GM12878 (cell line): ENCODE results near the gene IGSF11. TPM values are rescaled to one million over a fixed set of nuclear protein-coding genes. Genes with fewer than 3 reads are reported as not detected.

Source experiments
- ATAC-seq: fragments of 200-7000 bp; cut with Tn5 transposase; 3 replicates; pipeline ENCODE4 v1.9.1; 2020; ENCODE audit warnings: mild to moderate bottlenecking, moderate library complexity
- BruUV-seq: library from RNA; stranded (reverse); fragments of 400-500 nt; replicated peaks from 2 replicates; lab custom pipeline; 2021; lab: Mats Ljungman, UMichigan
- CTCF ChIA-PET: fragments of 300-600 bp; sonication (Branson Sonifier 250); formaldehyde crosslinking; extraction: SDS; loops from one replicate; lab custom pipeline; 2021; ENCODE audit warnings: inconsistent platforms; lab: Yijun Ruan, JAX
- POLR2A ChIA-PET: fragments of 350-600 bp; formaldehyde crosslinking; extraction: SDS; loops from one replicate; lab custom pipeline; 2021; ENCODE audit warnings: inconsistent platforms; lab: Charles Lee
- RAD21 ChIA-PET: fragments of 300-600 bp; sonication (Branson Sonifier 250); formaldehyde crosslinking; loops from one replicate; lab custom pipeline; 2023; ENCODE audit warnings: antibody characterized with exemption; ENCODE audit not compliant: unreplicated experiment; lab: Charles Lee
- SMC1A ChIA-PET: fragments of 300-600 bp; sonication (Branson Sonifier 250); formaldehyde crosslinking; loops from one replicate; lab custom pipeline; 2023; ENCODE audit not compliant: unreplicated experiment, uncharacterized antibody; lab: Charles Lee
- DNase-seq: peaks from one replicate; pipeline ENCODE4 v3.0.0-alpha.2; 2011; ENCODE audit warnings: low read depth, low spot score
- FAIRE-seq: peaks from 3 replicates; lab custom pipeline; 2011; peaks lifted over from hg19 to GRCh38; lab: Jason Lieb, UNC
- H2AFZ ChIP-seq: 2 replicates; pipeline ENCODE4 v1.6.0; 2011; ENCODE audit warnings: low read depth, low read length, control low read depth; ENCODE audit not compliant: control insufficient read depth
- H3K27ac ChIP-seq: 2 replicates; pipeline ENCODE4 v1.5.1; 2011; ENCODE audit warnings: control low read depth; ENCODE audit not compliant: control insufficient read depth, insufficient read depth
- H3K27me3 ChIP-seq, 2 experiments: replicated peaks in 1 of 2; 2 replicates each; pipeline versions ENCODE4 v1.6.0 to v1.6.1; 2011; ENCODE audit warnings: low read length in 1 of 2; ENCODE audit not compliant: control insufficient read depth in 2 of 2, insufficient read depth in 2 of 2
- H3K36me3 ChIP-seq, 2 experiments: 2 replicates each; pipeline ENCODE4 v1.5.1; 2011; ENCODE audit warnings: low read length in 1 of 2; ENCODE audit not compliant: control insufficient read depth in 2 of 2, insufficient read depth in 2 of 2
- H3K4me1 ChIP-seq: 2 replicates; pipeline ENCODE4 v1.6.1; 2011; ENCODE audit warnings: mild to moderate bottlenecking, low read length, moderate library complexity, mixed read lengths; ENCODE audit not compliant: control insufficient read depth, insufficient read depth
- H3K4me2 ChIP-seq: 2 replicates; pipeline ENCODE4 v1.6.0; 2011; ENCODE audit warnings: control low read depth; ENCODE audit not compliant: control insufficient read depth, insufficient read depth
- H3K4me3 ChIP-seq: fragments of 200-600 bp; sonication (generic); 2 replicates; pipeline ENCODE4 v1.5.1; 2016
- H3K79me2 ChIP-seq: 2 replicates; pipeline ENCODE4 v1.6.0; 2011; ENCODE audit warnings: low read length; ENCODE audit not compliant: control insufficient read depth, insufficient read depth
- H3K9ac ChIP-seq: 2 replicates; pipeline ENCODE4 v1.8.0; 2011; ENCODE audit warnings: low read length, control low read depth, mixed read lengths; ENCODE audit not compliant: control insufficient read depth, insufficient read depth
- H3K9me3 ChIP-seq: replicated peaks from 3 replicates; pipeline ENCODE4 v1.5.1; 2011; ENCODE audit warnings: mild to moderate bottlenecking, low read length; ENCODE audit not compliant: control insufficient read depth, insufficient read depth
- H4K20me1 ChIP-seq: 2 replicates; pipeline ENCODE4 v1.6.0; 2011; ENCODE audit not compliant: control insufficient read depth, insufficient read depth
- ATF7 ChIP-seq: fragments of 450-650 bp; IDR thresholded peaks from 2 replicates; pipeline ENCODE4 v1.6.1; 2016; ENCODE audit warnings: low read depth, mild to moderate bottlenecking
- BHLHE40 ChIP-seq, 2 experiments: fragments of 450-650 bp in 1 of 2; IDR thresholded peaks; 2 replicates each; pipeline ENCODE4 v1.6.1; 2011 to 2017; ENCODE audit warnings: low read depth in 2 of 2, borderline replicate concordance in 1 of 2, improper control_type of control experiment in 1 of 2, low read length in 1 of 2, mild to moderate bottlenecking in 1 of 2
- SIX5 ChIP-seq: IDR thresholded peaks from 2 replicates; pipeline ENCODE4 v1.6.1; 2011; ENCODE audit warnings: mild to moderate bottlenecking, low read depth, low read length, moderate library complexity; ENCODE audit not compliant: severe bottlenecking
- SMAD5 ChIP-seq: IDR thresholded peaks from 2 replicates; pipeline ENCODE4 v1.6.1; 2016; ENCODE audit warnings: antibody characterized with exemption, low read depth
- SMC3 ChIP-seq: IDR thresholded peaks from 2 replicates; pipeline ENCODE4 v1.6.1; 2011; ENCODE audit warnings: low read length, improper control_type of control experiment, borderline replicate concordance
- TCF3 ChIP-seq: IDR thresholded peaks from 2 replicates; pipeline ENCODE4 v1.6.1; 2012; ENCODE audit warnings: low read depth, mild to moderate bottlenecking, low read length, borderline replicate concordance; ENCODE audit not compliant: insufficient read depth
- WGBS: methylation state at CpG from one replicate; pipeline ENCODE4 v1.1.6; 2016; ENCODE audit warnings: low lambda C conversion rate; ENCODE audit not compliant: insufficient replicate concordance, insufficient coverage; ENCODE audit errors: missing lambda C conversion rate; 5-methylcytosine and 5-hydroxymethylcytosine counted together
- in situ Hi-C: fragments of 300-500 bp; cut with MboI; formaldehyde crosslinking; loops from 9 replicates; pipeline ENCODE4 v1.14.3; 2018; ENCODE audit warnings: mixed read lengths
- intact Hi-C: fragments of 100-400 bp; cut with micrococcal nuclease; formaldehyde crosslinking; loops from one replicate; pipeline ENCODE4 v1.14.2; 2022; ENCODE audit not compliant: unreplicated experiment
- polyA plus RNA-seq, 11 experiments: library from polyadenylated mRNA; depleted of rRNA in 4 of 11; unstranded in 6 of 11; stranded (reverse) in 5 of 11; fragments of >200 nt; fragmentation: Nextera tagmentation in 4 of 11; fragmentation: Illumina TruSeq in 1 of 11; extraction: Ambion mirVana in 4 of 11; extraction: Trizol in 1 of 11; gene quantifications; 1 replicate in 1 of 11; 2 replicates in 10 of 11; pipeline versions ENCODE4 v1.2.1 to v1.2.3, GENCODE V29; 2011 to 2016; ENCODE audit warnings: inconsistent platforms in 2 of 11, missing spikeins in 2 of 11, low read depth in 1 of 11
- total RNA-seq, 4 experiments: library from RNA; depleted of rRNA in 3 of 4; stranded (reverse); fragments of >200 nt in 3 of 4; fragmentation: Illumina TruSeq in 1 of 4; extraction: Trizol in 1 of 4; gene quantifications; 2 replicates each; pipeline versions ENCODE4 v1.2.1 to v1.2.3, GENCODE V29; 2013 to 2021

IGSF11 gene
- total and polyA plus RNA-seq, 10 of the 15 experiments (the other 5 are each of a cell fraction or from before 2014, with no cell fraction given), result 0.03 TPM; not detected in 9

DNA sequence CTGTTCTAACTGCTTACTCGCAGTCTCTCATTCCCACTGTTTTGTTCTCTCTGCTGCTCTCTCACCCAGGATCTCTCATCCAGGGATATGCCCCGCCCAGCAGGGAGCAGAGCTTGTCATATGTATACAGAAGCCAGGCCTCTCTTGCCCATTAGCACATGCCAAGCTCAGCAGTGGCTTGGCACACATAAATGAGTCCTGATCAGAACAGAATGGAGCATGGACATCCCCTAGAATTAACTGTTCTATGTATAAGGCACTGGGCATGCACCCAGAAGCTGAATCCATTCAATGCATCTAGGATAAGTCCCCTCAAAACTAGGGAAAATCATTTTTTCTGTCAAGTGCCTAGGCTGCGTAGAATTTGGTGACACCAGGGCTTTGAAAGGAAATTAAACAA is 61.6 kb downstream of the IGSF11 start:
- no TSS peak for BruUV-seq
- ChIA-PET POLR2A (no interaction called here), CTCF (no interaction called here), RAD21 (no interaction called here), SMC1A (interaction anchor here (0.6 kb wide), 1 partner anchor 1297 kb away, joined by 3 read pairs; no protein-coding TSS in a partner anchor)
- Histone ChIP-seq H3K27me3 (no peaks in the 10 kb centered on the region), H3K36me3 (no peaks in the 10 kb centered on the region), H3K9ac (no peak overlapping the region), H4K20me1 (no peaks in the 10 kb centered on the region), H2AFZ (no peak overlapping the region), H3K9me3 (no peaks in the 10 kb centered on the region), H3K4me3 (no peak overlapping the region), H3K27ac (no peak overlapping the region), H3K79me2 (no peaks in the 10 kb centered on the region), H3K4me1 (no peaks in the 10 kb centered on the region), H3K4me2 (no peak overlapping the region)
- FAIRE-seq, result no peak
- intact Hi-C loops, result no loop called here
- no peak for ATAC-seq
- WGBS, result 50% methylated on average over 3 of the region's 3 CpGs
- in situ Hi-C loops, result no loop called here
- no peak for TF ChIP-seq SMC3
- DNase-seq, result no peak

DNA sequence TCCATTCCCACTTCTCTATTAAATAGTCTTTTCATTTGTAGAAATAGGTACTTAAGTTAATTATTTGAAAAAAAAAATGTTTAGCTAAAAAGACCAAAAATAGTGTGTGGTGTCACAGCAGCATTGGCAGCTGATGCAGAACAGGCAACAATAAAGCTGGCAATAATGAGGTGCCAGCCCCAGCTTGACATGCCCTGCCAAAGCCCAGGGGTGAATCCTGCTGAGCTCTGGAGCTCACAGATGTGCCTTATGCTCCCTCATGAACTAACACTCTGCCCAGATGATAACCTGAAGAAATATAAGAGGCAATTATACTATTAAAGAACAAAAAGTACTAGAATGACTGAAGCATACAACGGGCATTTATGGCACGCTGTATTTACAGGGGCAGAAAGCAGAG is 63.8 kb downstream of the IGSF11 start:
- no peaks in the 10 kb centered on the region for H4K20me1 ChIP-seq
- SMC1A ChIA-PET, result no interaction called here
- no peaks in the 10 kb centered on the region for H3K9me3 ChIP-seq
- no peaks in the 10 kb centered on the region; a peak in 1 of 4 replicates for H3K27me3 ChIP-seq
- WGBS, result 52% methylated on average over 2 of the region's 2 CpGs
- DNase-seq, result no peak
- in situ Hi-C loops, result no loop called here
- CTCF ChIA-PET, result interaction anchor here (0.8 kb wide), 1 partner anchor 45 kb away, joined by 3 read pairs; no protein-coding TSS in a partner anchor
- no peak for ATAC-seq
- no peaks in the 10 kb centered on the region for H3K4me1 ChIP-seq
- POLR2A ChIA-PET, result no interaction called here
- intact Hi-C loops, result no loop called here
- H3K4me2 ChIP-seq, result no peak overlapping the region
- H3K4me3 ChIP-seq, result no peak overlapping the region
- H3K79me2 ChIP-seq, result no peaks in the 10 kb centered on the region
- no TSS peak for BruUV-seq
- no peaks in the 10 kb centered on the region for H3K36me3 ChIP-seq
- no peak overlapping the region for H2AFZ ChIP-seq
- TF ChIP-seq BHLHE40 (IDR thresholded peaks at IDR 0.05; ENCODE audit: borderline replicate concordance in 1 of 2, low read depth in 2 of 2, low read length in 1 of 2) (no peak), ATF7 (no peak), TCF3 (no peak), SIX5 (no peak), SMAD5 (no peak)
- FAIRE-seq, result no peak
- RAD21 ChIA-PET, result no interaction called here
- no peak overlapping the region for H3K27ac ChIP-seq
- no peak overlapping the region for H3K9ac ChIP-seq
